Cardiac muscle cell (in vitro differentiated cells and primary cell): Measurements from ENCODE around the gene HHATL. TPM values are rescaled to one million over a fixed set of nuclear protein-coding genes. Genes with fewer than 3 reads are reported as not detected.
A peak's percentile ranks its signal among the peaks of the same experiment; 100 is the strongest.

Experiments used
- DNase-seq, 2 donors: peaks; one replicate each; pipeline versions ENCODE4 v3.0.0 to v3.0.0-alpha.2; 2010 to 2017; ENCODE audit warnings: low read depth in 1 of 2, low spot score in 1 of 2
- H3K27ac ChIP-seq: fragments of 200-600 bp; sonication (generic); 2 replicates; pipeline ENCODE4 v1.5.1; 2016
- H3K27me3 ChIP-seq: fragments of 200-600 bp; sonication (generic); 2 replicates; pipeline ENCODE4 v1.6.0; 2016; ENCODE audit warnings: control low read depth
- H3K36me3 ChIP-seq: fragments of 200-600 bp; sonication (generic); 2 replicates; pipeline ENCODE4 v1.5.1; 2016; ENCODE audit warnings: control low read depth
- H3K4me1 ChIP-seq: fragments of 200-600 bp; sonication (generic); 2 replicates; pipeline ENCODE4 v1.8.1; 2017; ENCODE audit warnings: low read depth, mild to moderate bottlenecking, mixed run types
- H3K4me3 ChIP-seq: fragments of 200-600 bp; sonication (generic); 2 replicates; pipeline ENCODE4 v1.5.1; 2016; ENCODE audit warnings: mild to moderate bottlenecking
- H3K9me3 ChIP-seq: fragments of 200-600 bp; sonication (generic); 2 replicates; pipeline ENCODE4 v1.5.1; 2017; ENCODE audit warnings: low read depth, mild to moderate bottlenecking, control low read depth
- polyA plus RNA-seq: library from polyadenylated mRNA; unstranded; fragments of >200 nt; fragmentation: Nextera tagmentation; extraction: Ambion mirVana; gene quantifications from 2 replicates; pipeline ENCODE4 v1.2.1, GENCODE V29; 2016
- total RNA-seq: library from RNA; depleted of rRNA; stranded (reverse); fragments of >200 nt; gene quantifications from 2 replicates; pipeline ENCODE4 v1.2.3, GENCODE V29; 2016
- TF ChIP-seq, protein P1 (sequence below): IDR thresholded peaks from 2 replicates; pipeline ENCODE4 v1.5.1; 2012; ENCODE audit warnings: low read depth, mild to moderate bottlenecking, low read length

Gene HHATL
- total and polyA plus RNA-seq, 2 experiments from 2014 or later, result 7.8 to 8.1 TPM

DNA sequence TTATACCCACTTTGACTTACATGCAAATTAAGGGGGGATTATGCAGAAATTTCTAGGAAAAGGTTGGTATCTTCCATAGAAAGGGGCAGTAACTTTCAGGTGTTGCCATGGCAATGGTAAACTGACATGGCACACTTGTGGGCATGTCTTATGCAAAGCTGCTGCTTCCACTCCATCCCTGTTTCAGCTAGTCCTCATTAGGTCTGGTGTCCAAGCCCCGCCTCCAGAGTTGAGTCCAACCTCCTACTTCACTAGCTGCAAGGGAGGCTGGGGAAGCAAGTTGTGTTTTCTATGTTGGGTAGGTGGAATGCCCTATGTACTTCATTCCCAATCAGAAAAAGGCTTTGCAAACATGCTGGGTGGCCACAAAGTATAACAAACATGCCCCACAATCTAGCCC is 31.9 kb downstream of the HHATL start:
- TF ChIP-seq, protein P1, sequence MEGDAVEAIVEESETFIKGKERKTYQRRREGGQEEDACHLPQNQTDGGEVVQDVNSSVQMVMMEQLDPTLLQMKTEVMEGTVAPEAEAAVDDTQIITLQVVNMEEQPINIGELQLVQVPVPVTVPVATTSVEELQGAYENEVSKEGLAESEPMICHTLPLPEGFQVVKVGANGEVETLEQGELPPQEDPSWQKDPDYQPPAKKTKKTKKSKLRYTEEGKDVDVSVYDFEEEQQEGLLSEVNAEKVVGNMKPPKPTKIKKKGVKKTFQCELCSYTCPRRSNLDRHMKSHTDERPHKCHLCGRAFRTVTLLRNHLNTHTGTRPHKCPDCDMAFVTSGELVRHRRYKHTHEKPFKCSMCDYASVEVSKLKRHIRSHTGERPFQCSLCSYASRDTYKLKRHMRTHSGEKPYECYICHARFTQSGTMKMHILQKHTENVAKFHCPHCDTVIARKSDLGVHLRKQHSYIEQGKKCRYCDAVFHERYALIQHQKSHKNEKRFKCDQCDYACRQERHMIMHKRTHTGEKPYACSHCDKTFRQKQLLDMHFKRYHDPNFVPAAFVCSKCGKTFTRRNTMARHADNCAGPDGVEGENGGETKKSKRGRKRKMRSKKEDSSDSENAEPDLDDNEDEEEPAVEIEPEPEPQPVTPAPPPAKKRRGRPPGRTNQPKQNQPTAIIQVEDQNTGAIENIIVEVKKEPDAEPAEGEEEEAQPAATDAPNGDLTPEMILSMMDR, result no peak
- Histone ChIP-seq H3K9me3 (no peaks in the 10 kb centered on the region), H3K27me3 (no peaks in the 10 kb centered on the region), H3K27ac (no peak overlapping the region), H3K36me3 (no peaks in the 10 kb centered on the region), H3K4me3 (no peak overlapping the region), H3K4me1 (peaks cover 12% of the 10 kb centered on the region)
- no peak for DNase-seq

DNA sequence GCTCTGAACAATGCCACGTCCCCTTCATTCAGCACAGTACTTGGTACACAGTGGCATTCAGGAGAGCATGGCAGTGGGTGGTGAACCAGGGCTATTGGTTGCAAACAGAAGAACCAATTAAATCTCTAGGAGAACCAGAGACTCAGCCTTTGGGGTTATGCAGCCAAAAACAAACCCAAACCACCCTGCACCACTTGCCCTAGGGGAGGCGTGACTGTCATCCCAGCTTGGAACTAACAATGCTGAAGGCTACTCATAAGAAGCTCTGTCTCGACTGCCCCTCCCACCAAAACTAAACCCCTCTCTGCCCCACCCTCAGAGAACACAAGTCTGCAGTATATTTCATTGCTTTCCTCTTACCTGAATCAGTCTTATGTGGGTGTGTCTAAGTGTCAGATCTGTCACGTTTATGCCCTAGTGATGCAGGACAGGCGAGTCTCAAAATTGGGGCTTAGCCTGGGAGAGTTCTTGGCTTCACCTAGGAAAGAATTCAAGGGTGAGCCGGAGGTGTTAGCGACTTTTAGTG is 32.5 kb downstream of the HHATL start:
- TF ChIP-seq, protein P1, result no peak
- Histone ChIP-seq H3K27ac (no peak overlapping the region), H3K9me3 (no peaks in the 10 kb centered on the region), H3K4me3 (no peak overlapping the region), H3K36me3 (no peaks in the 10 kb centered on the region), H3K4me1 (peaks cover 12% of the 10 kb centered on the region), H3K27me3 (no peaks in the 10 kb centered on the region)
- DNase-seq, result no peak

DNA sequence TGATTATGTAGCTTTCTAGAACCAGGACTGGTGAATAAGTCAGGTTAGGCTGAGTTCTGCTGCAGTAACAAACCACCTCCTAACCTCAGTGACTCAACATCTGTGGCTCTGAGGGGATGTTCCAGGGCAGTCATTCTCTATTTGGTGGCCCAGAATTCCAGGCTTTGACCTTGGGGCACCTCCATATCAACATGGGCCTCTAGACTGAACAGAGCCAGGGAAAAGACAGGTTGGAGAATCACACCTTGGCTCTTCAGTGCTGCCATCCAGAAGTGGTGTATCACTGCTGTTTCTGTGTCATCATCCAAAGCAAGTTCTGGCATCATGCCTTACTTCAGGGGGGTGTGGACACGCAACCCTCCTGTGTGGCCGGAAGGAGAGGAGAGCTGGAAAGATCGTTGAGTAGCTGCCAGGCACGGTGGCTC is 33.8 kb downstream of the HHATL start:
- no peaks in the 10 kb centered on the region for H3K27me3 ChIP-seq
- no peak overlapping the region for H3K27ac ChIP-seq
- no peak overlapping the region for H3K4me3 ChIP-seq
- DNase-seq, result peak in 1 of 2 donors; percentile 41
- TF ChIP-seq, protein P1, result no peak
- no peaks in the 10 kb centered on the region for H3K36me3 ChIP-seq
- no peaks in the 10 kb centered on the region for H3K9me3 ChIP-seq
- peaks cover 12% of the 10 kb centered on the region for H3K4me1 ChIP-seq

DNA sequence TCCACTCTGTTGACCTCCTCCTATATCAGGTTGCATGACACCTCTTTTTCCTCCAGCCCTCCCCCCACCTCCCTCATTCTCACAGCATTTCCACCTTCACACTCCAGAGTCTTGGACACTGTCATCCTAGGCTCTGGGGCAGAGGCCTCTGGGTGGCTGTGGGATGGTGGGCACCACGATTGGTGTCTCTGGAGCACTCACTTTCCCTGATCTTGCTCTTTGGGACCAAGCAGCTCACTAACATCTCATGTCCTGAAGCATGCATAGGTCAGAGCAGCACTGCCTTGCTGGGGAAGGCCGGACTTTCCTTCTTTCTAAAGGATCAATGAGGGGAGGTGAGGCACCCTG is 34.2 kb downstream of the HHATL start:
- no peaks in the 10 kb centered on the region for H3K9me3 ChIP-seq
- H3K27me3 ChIP-seq, result no peaks in the 10 kb centered on the region
- H3K4me1 ChIP-seq, result peaks cover 12% of the 10 kb centered on the region
- no peaks in the 10 kb centered on the region for H3K36me3 ChIP-seq
- TF ChIP-seq, protein P1, result no peak
- H3K4me3 ChIP-seq, result no peak overlapping the region
- no peak overlapping the region for H3K27ac ChIP-seq
- DNase-seq, result no peak

GRCh38 chr3:42667523-42668412 is 34.8 kb downstream of the HHATL start:
- Histone ChIP-seq H3K36me3 (no peaks in the 10 kb centered on the region), H3K9me3 (no peaks in the 10 kb centered on the region), H3K27ac (no peak overlapping the region), H3K4me1 (peaks cover 12% of the 10 kb centered on the region), H3K27me3 (no peaks in the 10 kb centered on the region), H3K4me3 (no peak overlapping the region)
- no peak for DNase-seq
- TF ChIP-seq, protein P1, result no peak
